NCI-H1048 (cell line): ENCODE results near the gene OMP.

Experiments used
- DNase-seq: peaks from one replicate; lab custom pipeline; 2025; lab: John Stamatoyannopoulos, UW

OMP gene

GRCh38 chr11:77123591-77123990 lies 21.0 kb downstream of the OMP start:
- DNase-seq, result no peak

GRCh38 chr11:77124041-77124440 lies 21.4 kb downstream of the OMP start:
- no peak for DNase-seq

- no peak for DNase-seq
Measured at GRCh38 chr11:77124488-77124887, 21.8 kb downstream of the OMP start.

DNA sequence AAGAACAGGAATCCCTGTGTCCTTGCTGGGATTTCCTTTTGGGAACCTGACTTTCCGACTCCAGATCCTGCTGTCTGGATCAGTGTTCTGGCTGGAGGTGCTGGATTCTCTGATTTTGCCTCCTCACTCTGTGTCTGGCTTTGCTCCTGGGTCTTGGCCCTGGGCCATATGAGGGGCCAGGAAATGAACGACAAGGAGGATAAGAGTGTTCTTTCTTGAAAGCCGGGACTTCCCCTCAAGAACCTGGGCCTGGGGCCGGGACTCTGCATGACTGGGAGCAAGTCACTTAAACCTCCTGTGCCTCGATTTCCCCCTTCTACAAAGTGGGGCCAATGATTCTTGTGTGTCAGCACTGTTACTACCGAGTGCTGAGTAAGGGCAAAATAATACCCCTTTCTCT lies 22.6 kb downstream of the OMP start:
- DNase-seq, result no peak

- no peak for DNase-seq
Measured at GRCh38 chr11:77125695-77126094, 23.1 kb downstream of the OMP start.

DNA sequence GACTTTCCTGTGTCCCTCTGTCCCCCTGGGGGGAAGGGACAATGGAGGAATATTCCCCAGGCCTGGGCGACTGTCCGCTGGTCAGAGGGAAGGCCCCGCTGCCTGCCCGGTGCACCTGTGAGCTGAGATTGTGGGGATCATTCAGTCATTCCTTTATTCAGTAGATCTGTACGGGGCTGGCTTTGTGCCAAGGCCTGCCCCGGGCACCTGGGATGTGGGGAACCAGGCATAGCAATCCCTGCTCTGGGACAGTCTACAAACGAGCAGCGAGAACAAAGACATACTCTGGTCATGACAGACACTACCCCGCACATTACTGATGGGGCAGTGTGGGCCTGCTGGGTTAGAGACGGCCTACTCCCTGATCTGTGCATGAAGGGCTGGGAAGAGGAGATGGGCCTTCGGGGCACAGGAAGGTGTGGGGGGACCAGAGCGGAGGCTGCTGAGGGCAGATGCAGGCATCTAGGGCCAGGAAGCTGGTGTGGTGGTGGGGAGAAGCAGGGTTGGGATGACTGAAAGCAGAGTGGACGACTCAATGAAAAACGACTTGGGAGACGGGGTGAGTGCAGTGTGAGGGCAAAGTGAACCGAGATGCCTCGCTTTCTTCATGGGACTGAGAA lies 23.6 kb downstream of the OMP start:
- no peak for DNase-seq

GRCh38 chr11:77126861-77127234 lies 24.2 kb downstream of the OMP start:
- DNase-seq, result no peak

GRCh38 chr11:77127235-77127911 lies 24.7 kb downstream of the OMP start:
- DNase-seq, result no peak

GRCh38 chr11:77127920-77128691 lies 25.5 kb downstream of the OMP start, which contains the start of gene MYO7A:
MYO7A (plus strand) TSS chr11:77128246; CDS start chr11:77130635, 2,389 bp downstream.
- DNase-seq, result no peak

- no peak for DNase-seq
Measured at GRCh38 chr11:77129069-77129841, 26.6 kb downstream of the OMP start.

GRCh38 chr11:77129842-77130756 lies 27.5 kb downstream of the OMP start:
- no peak for DNase-seq

DNA sequence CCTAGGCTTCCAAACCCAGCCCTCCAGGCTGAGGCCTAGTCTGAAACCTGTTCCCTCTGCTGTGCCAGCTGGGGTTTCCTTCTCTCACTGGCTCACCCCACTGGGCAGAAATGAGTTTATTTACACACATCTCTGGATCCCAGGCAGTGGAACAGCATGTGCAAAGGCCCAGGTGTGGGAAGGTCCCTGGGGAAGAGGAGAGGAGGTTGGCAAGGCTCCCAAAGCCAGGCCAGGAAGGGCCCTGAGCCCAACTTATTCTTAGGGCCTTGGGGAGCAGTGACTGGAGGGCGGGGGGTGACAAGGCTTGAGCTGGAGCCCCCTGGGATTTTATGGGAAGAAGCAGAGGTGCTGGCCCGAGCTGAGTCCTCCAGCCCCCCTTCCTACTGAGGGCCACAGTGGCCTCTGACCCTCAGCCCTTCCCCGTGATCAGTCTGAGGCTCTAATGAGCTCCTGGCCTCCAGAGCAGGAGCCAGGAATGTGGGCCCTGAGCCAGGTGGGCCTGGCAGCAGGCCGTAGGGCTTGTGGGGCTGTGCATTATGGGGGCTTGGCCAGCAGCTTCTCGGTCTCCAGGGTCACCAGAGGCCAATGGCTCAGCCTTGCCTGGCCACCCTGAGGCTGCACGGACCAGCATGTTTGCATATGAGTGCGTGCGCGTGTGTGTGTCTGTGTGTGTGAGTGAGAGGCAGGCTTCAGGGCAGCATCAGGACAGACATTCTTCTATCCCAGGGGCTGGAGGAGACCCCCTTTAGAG lies 28.3 kb downstream of the OMP start:
- DNase-seq, result no peak

GRCh38 chr11:77131560-77131959 lies 28.9 kb downstream of the OMP start:
- DNase-seq, result no peak

DNA sequence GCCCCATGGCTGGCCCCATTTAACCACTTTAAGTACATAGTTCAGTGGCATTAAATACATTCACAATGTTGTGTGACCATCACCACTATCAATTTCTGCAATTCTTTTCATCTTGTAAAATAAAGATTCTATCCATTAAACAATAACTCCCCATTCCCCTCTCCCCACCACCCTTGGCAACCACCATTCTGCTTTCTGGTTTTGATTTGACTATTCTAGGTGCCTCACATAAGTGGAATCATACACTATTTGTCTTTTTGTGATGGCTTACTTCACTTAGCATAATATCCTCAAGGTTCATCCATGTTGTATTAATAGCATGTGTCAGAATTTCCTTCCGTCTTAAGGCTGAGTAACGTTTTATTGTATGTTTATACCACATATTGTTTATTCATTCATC lies 32.4 kb downstream of the OMP start:
- DNase-seq, result no peak

DNA sequence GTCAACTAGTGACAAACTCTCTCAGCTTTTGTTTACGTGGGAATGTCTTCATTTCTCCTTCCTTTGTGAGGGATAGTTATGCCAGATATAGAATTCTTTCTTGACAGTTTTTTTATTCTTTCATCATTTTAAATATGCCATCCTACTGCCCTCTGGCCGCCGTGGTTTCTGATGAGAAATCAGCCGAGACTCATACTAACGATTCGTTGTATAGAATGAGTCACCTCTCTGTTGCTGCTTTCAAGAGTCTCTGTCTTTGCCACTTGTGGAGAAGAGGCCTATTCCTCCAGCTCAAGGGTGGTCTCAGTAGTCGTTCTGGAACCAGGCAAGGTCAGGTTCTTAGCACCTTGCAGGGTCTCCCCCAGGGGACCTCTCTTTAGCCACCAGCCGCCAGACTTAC lies 33.4 kb downstream of the OMP start:
- DNase-seq, result no peak

DNA sequence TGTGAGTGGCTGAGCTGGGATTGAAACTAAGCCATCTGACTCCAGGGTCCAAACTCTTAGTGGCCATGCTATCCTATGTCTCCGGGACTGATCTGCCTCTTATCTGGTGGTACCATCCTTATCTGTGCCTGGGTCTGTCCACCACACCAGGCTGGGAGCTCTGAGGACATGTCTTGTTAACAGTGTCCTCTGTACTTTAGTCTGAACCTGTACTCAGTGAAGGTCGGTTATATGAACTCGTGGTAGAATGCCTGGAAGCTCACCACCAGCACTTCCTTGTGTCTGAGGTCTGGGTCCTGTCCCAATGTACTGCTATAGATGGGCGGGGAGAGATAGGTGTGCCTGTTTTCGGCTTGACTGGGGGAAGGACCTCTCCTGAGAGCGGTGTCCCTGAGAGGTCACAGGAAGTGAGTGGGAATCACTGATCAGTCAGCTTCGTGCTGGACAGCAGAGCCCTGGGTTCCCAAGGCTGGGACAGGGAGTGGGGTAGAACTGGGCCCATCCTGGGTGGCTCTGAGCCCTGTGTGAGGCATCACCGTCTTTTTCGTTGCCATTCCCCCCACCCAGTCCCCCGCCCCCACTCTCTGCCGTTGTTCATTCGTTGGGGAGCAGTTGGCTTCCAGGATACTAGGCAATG lies 34.3 kb downstream of the OMP start:
- DNase-seq, result no peak

DNA sequence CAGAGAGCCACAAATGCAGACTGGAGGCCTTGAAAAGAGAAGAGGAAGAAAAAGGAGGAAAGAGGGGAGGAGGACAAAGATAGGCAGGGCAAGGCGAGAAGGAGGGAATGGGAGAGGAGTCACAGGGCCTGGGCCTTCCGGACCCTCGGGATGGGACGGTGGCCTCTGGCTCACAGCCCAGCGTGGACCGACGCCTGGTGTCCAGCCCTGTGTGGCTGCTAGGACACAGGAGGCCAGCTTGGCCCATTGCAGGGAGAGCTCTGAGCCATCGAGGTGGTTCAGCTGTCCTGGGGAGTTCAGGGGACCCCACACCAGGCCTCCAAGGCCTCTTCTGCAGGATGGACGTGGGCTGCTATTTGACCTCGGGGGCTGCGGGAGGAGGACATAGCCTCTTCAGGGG lies 34.8 kb downstream of the OMP start:
- no peak for DNase-seq

DNA sequence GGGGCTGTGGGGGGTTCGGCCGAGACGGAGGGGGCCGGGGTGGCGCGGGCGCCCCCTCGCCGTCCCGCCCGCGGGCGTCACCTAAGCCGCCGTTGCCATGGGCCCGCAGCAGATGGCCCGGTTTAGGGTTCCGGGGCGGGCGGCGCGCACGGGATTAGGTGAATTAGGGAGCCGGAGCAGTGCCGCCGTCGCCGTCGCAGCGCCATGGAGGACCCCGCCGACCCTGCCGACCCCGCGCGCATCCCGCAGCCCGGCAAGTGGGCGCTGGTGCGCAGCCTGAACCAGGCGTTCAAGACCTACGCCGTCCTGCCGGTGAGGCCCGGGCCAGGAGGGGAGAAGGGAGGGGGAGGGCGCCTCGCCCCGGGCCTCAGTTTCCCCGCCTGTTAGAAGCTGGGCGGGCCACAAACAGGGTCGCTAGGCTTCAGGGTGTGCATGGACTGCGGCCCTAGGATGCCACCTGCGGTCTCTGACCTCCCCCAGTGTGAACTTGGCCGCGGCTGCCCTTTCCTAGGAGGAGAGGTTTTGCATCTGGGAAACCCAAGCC lies 35.5 kb downstream of the OMP start:
- no peak for DNase-seq

DNA sequence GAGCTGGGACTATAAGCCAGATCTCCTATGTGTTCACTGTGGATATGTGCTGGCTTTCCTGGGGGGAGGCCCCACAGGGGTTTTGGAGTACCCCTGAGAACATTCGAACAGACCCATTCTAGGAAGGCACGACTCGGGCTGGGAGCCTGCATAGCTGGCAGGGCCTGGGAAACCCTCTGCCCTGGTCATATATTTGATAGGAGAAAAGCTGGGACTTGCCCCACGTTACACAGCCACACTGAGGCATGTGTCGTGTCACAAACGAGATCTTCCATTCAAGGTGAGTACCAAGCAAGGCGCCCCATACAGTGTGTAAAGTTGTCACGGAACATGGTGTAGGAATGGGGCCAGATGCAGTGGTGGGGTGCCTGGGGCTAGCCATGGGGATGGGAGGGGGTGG lies 36.6 kb downstream of the OMP start:
- no peak for DNase-seq
